Breast epithelium (tissue), 3 donors: ENCODE results near the gene CSNK2A1.

Experiments used
- POLR2A ChIP-seq: fragments of 450-650 bp; IDR thresholded peaks from one replicate; pipeline ENCODE4 v1.6.1; 2016; ENCODE audit warnings: antibody characterized with exemption, mild to moderate bottlenecking, moderate library complexity
- POLR2AphosphoS5 ChIP-seq, 3 donors: sonication (generic); formaldehyde crosslinking; IDR thresholded peaks; one replicate each; pipeline ENCODE4 v1.6.1; 2017; ENCODE audit warnings: antibody characterized with exemption in 3 of 3
- TF ChIP-seq, protein P1 (sequence below), 3 donors: fragments of 450-650 bp; IDR thresholded peaks; one replicate each; pipeline ENCODE4 v1.5.1; 2016 to 2017; ENCODE audit warnings: antibody characterized with exemption in 3 of 3, mild to moderate bottlenecking in 3 of 3, moderate library complexity in 3 of 3

DNA sequence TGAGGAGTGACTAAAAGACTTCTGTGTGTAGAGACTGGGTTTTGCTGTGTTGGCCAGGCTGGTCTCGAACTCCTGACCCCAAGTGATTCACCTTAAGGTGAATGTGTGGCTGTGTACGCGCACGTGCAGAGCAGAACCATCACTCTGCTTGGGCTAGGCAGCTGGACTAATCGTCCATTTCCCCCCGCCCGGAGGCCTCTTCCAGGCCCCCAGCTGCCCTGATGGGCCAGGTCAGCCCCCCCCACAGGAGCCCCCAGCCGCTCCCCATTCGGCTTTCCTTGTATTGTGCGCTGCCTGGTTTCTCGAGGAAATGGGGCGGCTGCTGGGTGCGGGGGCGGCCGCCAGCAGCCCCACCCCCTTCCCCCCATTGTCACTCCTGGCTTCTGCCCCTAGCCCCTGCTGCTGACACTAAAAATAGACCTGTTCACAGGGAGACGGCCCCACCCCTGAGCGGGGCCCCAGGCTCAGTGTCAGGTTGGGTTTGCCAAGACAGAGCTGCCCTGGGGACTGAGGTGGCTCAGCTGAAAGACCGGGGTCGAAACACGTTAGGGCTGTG lies 24.6 kb upstream of the CSNK2A1 start:
- TF ChIP-seq, protein P1, sequence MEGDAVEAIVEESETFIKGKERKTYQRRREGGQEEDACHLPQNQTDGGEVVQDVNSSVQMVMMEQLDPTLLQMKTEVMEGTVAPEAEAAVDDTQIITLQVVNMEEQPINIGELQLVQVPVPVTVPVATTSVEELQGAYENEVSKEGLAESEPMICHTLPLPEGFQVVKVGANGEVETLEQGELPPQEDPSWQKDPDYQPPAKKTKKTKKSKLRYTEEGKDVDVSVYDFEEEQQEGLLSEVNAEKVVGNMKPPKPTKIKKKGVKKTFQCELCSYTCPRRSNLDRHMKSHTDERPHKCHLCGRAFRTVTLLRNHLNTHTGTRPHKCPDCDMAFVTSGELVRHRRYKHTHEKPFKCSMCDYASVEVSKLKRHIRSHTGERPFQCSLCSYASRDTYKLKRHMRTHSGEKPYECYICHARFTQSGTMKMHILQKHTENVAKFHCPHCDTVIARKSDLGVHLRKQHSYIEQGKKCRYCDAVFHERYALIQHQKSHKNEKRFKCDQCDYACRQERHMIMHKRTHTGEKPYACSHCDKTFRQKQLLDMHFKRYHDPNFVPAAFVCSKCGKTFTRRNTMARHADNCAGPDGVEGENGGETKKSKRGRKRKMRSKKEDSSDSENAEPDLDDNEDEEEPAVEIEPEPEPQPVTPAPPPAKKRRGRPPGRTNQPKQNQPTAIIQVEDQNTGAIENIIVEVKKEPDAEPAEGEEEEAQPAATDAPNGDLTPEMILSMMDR (IDR thresholded peaks at IDR 0.05): no peak
- TF ChIP-seq POLR2AphosphoS5 (IDR thresholded peaks at IDR 0.05) (no peak), POLR2A (no peak)
